K562 (cell line): ENCODE data around the gene AIDA. TPM values are rescaled to one million over a fixed set of nuclear protein-coding genes. Genes with fewer than 3 reads are reported as not detected.

ENCODE experiments used
- CBX5 ChIP-seq: IDR thresholded peaks from 2 replicates; pipeline ENCODE4 v1.6.1; 2014; ENCODE audit warnings: low read depth, borderline replicate concordance
- CHD1 ChIP-seq: fragments of 200-600 bp; sonication (generic); IDR thresholded peaks from one replicate; pipeline ENCODE4 v1.6.1; 2012; ENCODE audit warnings: mild to moderate bottlenecking, moderate library complexity, low read length, inconsistent platforms
- CTCFL ChIP-seq: IDR thresholded peaks from 2 replicates; pipeline ENCODE4 v1.6.1; 2011; ENCODE audit warnings: borderline replicate concordance, low read depth, mild to moderate bottlenecking, moderate library complexity, low read length; ENCODE audit not compliant: insufficient read depth, poor library complexity, severe bottlenecking
- GTF2E2 ChIP-seq: fragments of 200-800 bp; sonication (Bioruptor generic); IDR thresholded peaks from 2 replicates; pipeline ENCODE4 v1.6.1; 2016; ENCODE audit warnings: missing genetic modification characterization, missing compliant biosample characterization
- HLTF ChIP-seq: fragments of 450-650 bp; IDR thresholded peaks from 2 replicates; pipeline ENCODE4 v1.6.1; 2016
- NFYB ChIP-seq: IDR thresholded peaks from 2 replicates; pipeline ENCODE4 v1.6.1; 2011; ENCODE audit warnings: mild to moderate bottlenecking, moderate library complexity; ENCODE audit not compliant: insufficient read length; ENCODE audit errors: extremely low read depth
- POLR2AphosphoS2 ChIP-seq: IDR thresholded peaks from 2 replicates; pipeline ENCODE4 v1.6.1; 2012; ENCODE audit warnings: low read length, improper control_type of control experiment
- RFX5 ChIP-seq: IDR thresholded peaks from 2 replicates; pipeline ENCODE4 v1.6.1; 2011; ENCODE audit warnings: low read depth, mild to moderate bottlenecking, improper control_type of control experiment, low read length
- RHOXF2B ChIP-seq: fragments of 250-450 bp; sonication (Bioruptor Pico); conservative IDR thresholded peaks from 2 replicates; pipeline ENCODE4 v1.5.1; 2021
- SFPQ ChIP-seq: fragments of 200-400 bp; formaldehyde crosslinking; IDR thresholded peaks from 2 replicates; pipeline ENCODE4 v1.6.1; 2017; ENCODE audit warnings: mild to moderate bottlenecking, low read depth, low read length, moderate library complexity
- SPI1 ChIP-seq: IDR thresholded peaks from 2 replicates; pipeline ENCODE4 v1.6.1; 2011; ENCODE audit warnings: low read depth, low read length, control low read depth, borderline replicate concordance
- TSHZ1 ChIP-seq: fragments of 250-450 bp; sonication (Bioruptor Pico); IDR thresholded peaks from 2 replicates; pipeline ENCODE4 v1.4.0; 2020; ENCODE audit warnings: mild to moderate bottlenecking, moderate library complexity
- ZBTB8A ChIP-seq: fragments of 450-650 bp; IDR thresholded peaks from 2 replicates; pipeline ENCODE4 v1.6.1; 2018; ENCODE audit warnings: mild to moderate bottlenecking, moderate library complexity; ENCODE audit not compliant: partially characterized antibody
- ZNF174 ChIP-seq: fragments of 250-450 bp; sonication (Bioruptor Pico); IDR thresholded peaks from 2 replicates; pipeline ENCODE4 v1.4.0; 2020; ENCODE audit warnings: mild to moderate bottlenecking
- polyA plus RNA-seq, 8 experiments: library from polyadenylated mRNA; depleted of rRNA in 4 of 8; stranded (reverse) in 5 of 8; unstranded in 3 of 8; fragments of >200 nt; fragmentation: Nextera tagmentation in 2 of 8; fragmentation: Illumina TruSeq in 1 of 8; extraction: Ambion mirVana in 2 of 8; extraction: Trizol in 1 of 8; gene quantifications; 2 replicates each; pipeline versions ENCODE4 v1.2.1 to v1.2.3, GENCODE V29; 2011 to 2014; ENCODE audit warnings: inconsistent platforms in 1 of 8, missing spikeins in 1 of 8
- total RNA-seq, 7 experiments: library from RNA; depleted of rRNA in 6 of 7; stranded (reverse); fragments of >200 nt in 6 of 7; fragmentation: Illumina TruSeq in 2 of 7; extraction: Trizol in 2 of 7; gene quantifications; 2 replicates each; pipeline versions ENCODE4 v1.2.1 to v1.2.3, GENCODE V29; 2011 to 2021; ENCODE audit warnings: low replicate concordance in 1 of 7
- TF ChIP-seq, protein P1 (sequence below): fragments of 450-650 bp; IDR thresholded peaks from 2 replicates; pipeline ENCODE4 v1.6.1; 2016; ENCODE audit warnings: antibody characterized with exemption
- TF ChIP-seq, protein P2 (sequence below): fragments of 450-650 bp; formaldehyde crosslinking; IDR thresholded peaks from 2 replicates; pipeline ENCODE4 v1.4.0; 2020; ENCODE audit warnings: mild to moderate bottlenecking, moderate library complexity

Gene AIDA
- total and polyA plus RNA-seq, 9 of the 15 experiments (the other 6 are each of a cell fraction or from before 2014, with no cell fraction given) = 18.2 to 77.9 (median 24.9) TPM

DNA sequence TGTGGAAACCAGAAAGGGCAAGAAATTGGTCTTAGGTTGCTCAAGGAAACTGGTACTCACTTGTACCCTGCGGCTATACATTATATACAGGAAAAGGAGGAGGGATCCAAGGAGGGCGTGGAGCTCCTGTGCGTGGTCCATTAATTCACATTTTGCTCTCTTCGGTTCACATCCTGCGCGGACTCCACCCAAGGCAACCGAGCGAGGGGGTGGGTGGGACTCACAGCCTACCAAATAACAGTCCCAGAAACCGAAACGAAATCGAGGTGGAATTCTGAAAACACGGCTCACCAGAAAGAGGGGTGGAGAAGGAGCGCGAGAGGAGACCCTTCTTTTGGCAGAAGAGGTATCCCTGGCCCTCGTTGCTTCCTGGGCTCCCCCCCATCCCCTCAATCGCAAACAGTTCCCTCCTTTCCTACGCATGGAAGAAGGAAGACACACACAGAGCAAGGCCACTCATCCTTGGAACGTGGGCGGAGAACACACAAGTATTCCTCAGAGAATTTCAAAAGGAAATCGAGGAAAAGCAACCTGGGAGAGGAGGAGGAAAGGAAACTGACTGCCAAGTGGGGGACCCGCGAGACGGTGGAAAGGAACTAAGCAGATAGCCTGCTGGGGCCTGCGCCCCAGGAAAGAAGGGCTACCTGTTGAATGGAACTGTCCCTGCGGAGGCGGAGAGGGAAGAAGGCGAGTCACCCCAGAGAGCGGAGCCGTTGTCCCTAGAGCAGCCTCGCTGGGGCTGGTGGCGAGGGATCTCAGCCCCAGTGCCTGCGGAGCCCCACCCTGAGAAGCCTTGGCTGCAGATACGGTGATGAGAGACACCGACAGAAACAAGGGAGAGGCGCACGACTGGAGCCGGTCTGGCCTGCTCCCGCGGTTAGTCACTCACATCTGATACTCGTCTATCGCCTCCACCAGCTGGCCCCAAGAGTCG, 705 bp downstream of the AIDA start (continued):
- no peak for TF ChIP-seq RFX5
- no peak for TF ChIP-seq ZBTB8A
- TF ChIP-seq NFYB = no peak
- TF ChIP-seq CHD1 = peak; percentile 51
- TF ChIP-seq GTF2E2 (tag) = no peak
- no peak for TF ChIP-seq TSHZ1 (CRISPR knock-in tag)
- no peak for TF ChIP-seq CTCFL
- no peak for TF ChIP-seq ZNF174 (CRISPR knock-in tag)
- no peak for TF ChIP-seq CBX5
- TF ChIP-seq SPI1 = no peak
- TF ChIP-seq POLR2AphosphoS2 = no peak
- no peak for TF ChIP-seq RHOXF2B (CRISPR knock-in tag)
- TF ChIP-seq HLTF = no peak
- TF ChIP-seq, protein P1, sequence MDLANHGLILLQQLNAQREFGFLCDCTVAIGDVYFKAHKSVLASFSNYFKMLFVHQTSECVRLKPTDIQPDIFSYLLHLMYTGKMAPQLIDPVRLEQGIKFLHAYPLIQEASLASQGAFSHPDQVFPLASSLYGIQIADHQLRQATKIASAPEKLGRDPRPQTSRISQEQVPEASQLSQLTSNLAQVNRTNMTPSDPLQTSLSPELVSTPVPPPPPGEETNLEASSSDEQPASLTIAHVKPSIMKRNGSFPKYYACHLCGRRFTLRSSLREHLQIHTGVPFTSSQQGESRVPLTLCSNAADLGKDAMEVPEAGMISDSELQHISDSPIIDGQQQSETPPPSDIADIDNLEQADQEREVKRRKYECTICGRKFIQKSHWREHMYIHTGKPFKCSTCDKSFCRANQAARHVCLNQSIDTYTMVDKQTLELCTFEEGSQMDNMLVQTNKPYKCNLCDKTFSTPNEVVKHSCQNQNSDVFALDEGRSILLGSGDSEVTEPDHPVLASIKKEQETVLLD = peak; percentile 43; the same call in 1 of the 2 replicates
- no peak for TF ChIP-seq SFPQ
- TF ChIP-seq, protein P2, sequence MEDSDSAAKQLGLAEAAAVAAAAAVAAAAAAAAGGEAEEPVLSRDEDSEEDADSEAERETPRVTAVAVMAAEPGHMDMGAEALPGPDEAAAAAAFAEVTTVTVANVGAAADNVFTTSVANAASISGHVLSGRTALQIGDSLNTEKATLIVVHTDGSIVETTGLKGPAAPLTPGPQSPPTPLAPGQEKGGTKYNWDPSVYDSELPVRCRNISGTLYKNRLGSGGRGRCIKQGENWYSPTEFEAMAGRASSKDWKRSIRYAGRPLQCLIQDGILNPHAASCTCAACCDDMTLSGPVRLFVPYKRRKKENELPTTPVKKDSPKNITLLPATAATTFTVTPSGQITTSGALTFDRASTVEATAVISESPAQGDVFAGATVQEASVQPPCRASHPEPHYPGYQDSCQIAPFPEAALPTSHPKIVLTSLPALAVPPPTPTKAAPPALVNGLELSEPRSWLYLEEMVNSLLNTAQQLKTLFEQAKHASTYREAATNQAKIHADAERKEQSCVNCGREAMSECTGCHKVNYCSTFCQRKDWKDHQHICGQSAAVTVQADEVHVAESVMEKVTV (CRISPR knock-in tag) = no peak
